Endothelial cell of umbilical vein (primary cell): ENCODE results near the gene UAP1L1. TPM values are rescaled to one million over a fixed set of nuclear protein-coding genes. Genes with fewer than 3 reads are reported as not detected.

Experiments used
- BruUV-seq: library from RNA; stranded (reverse); fragments of 400-500 nt; replicated peaks from 2 replicates; lab custom pipeline; 2021; lab: Mats Ljungman, UMichigan
- CTCF ChIA-PET: fragments of 300-600, 350-600 bp; sonication (Branson Sonifier 250); formaldehyde crosslinking; loops from one replicate; lab custom pipeline; 2021; ENCODE audit warnings: antibody characterized with exemption, inconsistent platforms; lab: Charles Lee
- POLR2A ChIA-PET: fragments of 300-600, 350-600 bp; sonication (Branson Sonifier 250); formaldehyde crosslinking; loops from one replicate; lab custom pipeline; 2021; ENCODE audit warnings: antibody characterized with exemption, inconsistent platforms; lab: Charles Lee
- DNase-seq: peaks from one replicate; pipeline ENCODE4 v3.0.0-alpha.2; 2011; ENCODE audit warnings: low read depth, low spot score
- FAIRE-seq: peaks from 2 replicates; lab custom pipeline; 2011; peaks lifted over from hg19 to GRCh38; lab: Jason Lieb, UNC
- H2AFZ ChIP-seq: 2 replicates; pipeline ENCODE4 v1.6.0; 2012; ENCODE audit warnings: low read depth, low read length, control low read depth, inconsistent platforms
- H3K27ac ChIP-seq: 2 replicates; pipeline ENCODE4 v1.5.1; 2011; ENCODE audit warnings: low read depth, mild to moderate bottlenecking, control low read depth, low read length, moderate library complexity; ENCODE audit not compliant: insufficient read depth
- H3K27me3 ChIP-seq, 2 experiments: 2 replicates each; pipeline versions ENCODE4 v1.6.0 to v1.6.1; 2011; ENCODE audit warnings: low read length in 2 of 2, mixed read lengths in 1 of 2; ENCODE audit not compliant: control insufficient read depth in 2 of 2, insufficient read depth in 2 of 2
- H3K36me3 ChIP-seq, 2 experiments: 2 replicates in 1 of 2; 3 replicates in 1 of 2; pipeline ENCODE4 v1.5.1; 2011; ENCODE audit warnings: low read length in 2 of 2, mild to moderate bottlenecking in 1 of 2, moderate library complexity in 1 of 2; ENCODE audit not compliant: control insufficient read depth in 2 of 2, insufficient read depth in 2 of 2; ENCODE audit errors: extremely low read depth in 1 of 2
- H3K4me1 ChIP-seq: 3 replicates; pipeline ENCODE4 v1.5.1; 2011; ENCODE audit warnings: mild to moderate bottlenecking, low read length; ENCODE audit not compliant: control insufficient read depth, insufficient read depth; ENCODE audit errors: extremely low read depth
- H3K4me2 ChIP-seq: 2 replicates; pipeline ENCODE4 v1.6.1; 2011; ENCODE audit warnings: low read length, control low read depth, mixed read lengths; ENCODE audit not compliant: insufficient read depth
- H3K4me3 ChIP-seq, 3 experiments: fragments of 200-600 bp in 1 of 3; sonication (generic), shearing (Covaris generic) in 1 of 3; replicated peaks in 1 of 3; 2 replicates each; pipeline ENCODE4 v1.5.1; 2011 to 2016; ENCODE audit warnings: control low read depth in 3 of 3, low read length in 3 of 3, mild to moderate bottlenecking in 2 of 3, inconsistent platforms in 1 of 3, low read depth in 1 of 3, moderate library complexity in 1 of 3; ENCODE audit not compliant: insufficient read depth in 1 of 3
- H3K79me2 ChIP-seq: 2 replicates; pipeline ENCODE4 v1.6.0; 2012; ENCODE audit warnings: low read length, inconsistent platforms; ENCODE audit not compliant: control insufficient read depth, insufficient read depth
- H3K9ac ChIP-seq: replicated peaks from 2 replicates; pipeline ENCODE3; 2011; ENCODE audit warnings: low read length, control low read depth; ENCODE audit not compliant: insufficient read depth; ENCODE audit errors: extremely low read depth
- H3K9me1 ChIP-seq: replicated peaks from 3 replicates; pipeline ENCODE4 v1.6.0; 2011; ENCODE audit warnings: mild to moderate bottlenecking, low read length; ENCODE audit not compliant: control insufficient read depth, insufficient read depth; ENCODE audit errors: extremely low read depth
- H3K9me3 ChIP-seq: replicated peaks from 2 replicates; pipeline ENCODE4 v1.5.1; 2012; ENCODE audit warnings: low read length, inconsistent platforms; ENCODE audit not compliant: control insufficient read depth, insufficient read depth
- H4K20me1 ChIP-seq: replicated peaks from 2 replicates; pipeline ENCODE3; 2011; ENCODE audit warnings: mild to moderate bottlenecking, low read length; ENCODE audit not compliant: control insufficient read depth, insufficient read depth; ENCODE audit errors: extremely low read depth
- GATA2 ChIP-seq: IDR thresholded peaks from 2 replicates; pipeline ENCODE4 v1.7.0; 2011; ENCODE audit warnings: low read depth, mild to moderate bottlenecking, moderate library complexity, mixed read lengths, low read length; ENCODE audit not compliant: insufficient read length, insufficient read depth
- JUN ChIP-seq: IDR thresholded peaks from 2 replicates; pipeline ENCODE4 v1.6.1; 2011; ENCODE audit warnings: borderline replicate concordance, low read depth; ENCODE audit not compliant: insufficient read length, insufficient read depth
- MAX ChIP-seq: IDR thresholded peaks from 2 replicates; pipeline ENCODE4 v1.6.1; 2011; ENCODE audit not compliant: insufficient read depth, insufficient read length
- POLR2A ChIP-seq: IDR thresholded peaks from 2 replicates; pipeline ENCODE4 v1.6.1; 2012; ENCODE audit warnings: low read depth, mild to moderate bottlenecking, control low read depth, low read length
- POLR2AphosphoS5 ChIP-seq: IDR thresholded peaks from 2 replicates; pipeline ENCODE4 v1.6.1; 2012; ENCODE audit warnings: low read depth, mild to moderate bottlenecking, control low read depth, low read length, moderate library complexity; ENCODE audit not compliant: insufficient read depth
- dilution Hi-C: fragments of 300-500 bp; cut with MboI; formaldehyde crosslinking; loops from one replicate; pipeline ENCODE4 v1.15.0; 2019; ENCODE audit warnings: low sequenced_read_pairs; ENCODE audit not compliant: extremely low pct_ligation_motif_present
- intact Hi-C: fragments of 100-400 bp; cut with micrococcal nuclease; formaldehyde crosslinking; loops from one replicate; pipeline ENCODE4 v1.10.0; 2022
- polyA plus RNA-seq, 4 experiments: library from polyadenylated mRNA; depleted of rRNA in 3 of 4; stranded (reverse) in 3 of 4; unstranded in 1 of 4; fragments of >200 nt; gene quantifications; 2 replicates each; pipeline versions ENCODE4 v1.2.1 to v1.2.3, GENCODE V29; 2011 to 2012; ENCODE audit warnings: missing spikeins in 1 of 4
- total RNA-seq: library from RNA; stranded (reverse); gene quantifications from 2 replicates; pipeline ENCODE4 v1.2.3, GENCODE V29; 2021

UAP1L1 gene
- total and polyA plus RNA-seq, 2 donors (not counting 3 experiments of a cell fraction or from before 2014, with no cell fraction given): 26.0 to 41.7 TPM

- Histone ChIP-seq H3K27me3 (no peaks in the 10 kb centered on the region), H3K9me3 (no peaks in the 10 kb centered on the region), H3K79me2 (no peaks in the 10 kb centered on the region), H3K9ac (no peak within 1 kb of the TSS), H3K36me3 (peaks cover 0 to 13% of the 10 kb centered on the region in 2 experiments), H3K9me1 (no peaks in the 10 kb centered on the region), H2AFZ (peak within 1 kb of the TSS; percentile 80), H3K4me1 (peaks cover 4% of the 10 kb centered on the region), H4K20me1 (no peaks in the 10 kb centered on the region), H3K4me3 (peak within 1 kb of the TSS; percentile 32 to 61 (median 53)), H3K4me2 (no peak within 1 kb of the TSS), H3K27ac (no peak within 1 kb of the TSS)
- intact Hi-C loops: loop anchor here (2.0 to 5.0 kb wide), 2 partner anchors 28 to 62 kb away; partner anchors contain the start of gene MAN1B1
- POLR2A ChIA-PET: interaction anchor here (0.8 to 1.3 kb wide), 3 partner anchors 15 to 126 kb away, joined by 3 to 4 read pairs (median 3); partner anchors contain the start of gene TUBB4B
- peak; percentile 78 for TF ChIP-seq MAX
- TF ChIP-seq POLR2A: peak; percentile 35
- peak; percentile 68 for TF ChIP-seq POLR2AphosphoS5
- no peak for TF ChIP-seq JUN
- no peak for TF ChIP-seq GATA2
- no TSS peak for BruUV-seq
- CTCF ChIA-PET: interaction anchor here (1.3 to 5.4 kb wide), 4 partner anchors 15 to 126 kb away, joined by 3 to 26 read pairs (median 4); partner anchors contain the start of genes RNF224 and TUBB4B
- DNase-seq (peak; percentile 33), FAIRE-seq (no peak)
- dilution Hi-C loops: no loop called here
Measured at GRCh38 chr9:137114613-137115393, 37.5 kb downstream of the UAP1L1 start, which contains the start of gene DPP7. Gene DPP7 (minus strand): TSS chr9:137114733. CDS start chr9:137114713, 20 bp downstream.
